ENCODE results near the gene YIPF5. TPM values are rescaled to one million over a fixed set of nuclear protein-coding genes. Genes with fewer than 3 reads are reported as not detected.

Gene YIPF5
- total RNA-seq, 1 donor, result 125 TPM

DNA sequence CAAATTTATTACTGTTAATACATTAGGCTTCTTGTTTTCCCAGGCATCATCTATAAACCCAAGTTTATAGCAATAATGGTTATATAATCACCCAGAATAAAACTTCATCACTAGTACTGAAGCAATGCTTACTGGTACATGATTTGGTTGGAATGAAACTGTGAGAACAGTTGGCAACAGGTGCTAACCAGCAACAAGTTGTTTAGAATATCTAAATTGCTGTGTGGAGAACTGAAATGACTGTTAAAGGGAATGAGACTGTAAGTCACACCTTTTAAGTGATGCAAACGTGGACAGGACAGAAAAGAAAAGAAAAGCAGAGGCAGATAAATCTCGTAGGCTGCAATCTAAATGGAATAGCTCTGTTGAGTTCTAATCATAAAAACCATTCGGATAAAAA, 2.5 kb downstream of the YIPF5 start:
- TF ChIP-seq, protein P1, sequence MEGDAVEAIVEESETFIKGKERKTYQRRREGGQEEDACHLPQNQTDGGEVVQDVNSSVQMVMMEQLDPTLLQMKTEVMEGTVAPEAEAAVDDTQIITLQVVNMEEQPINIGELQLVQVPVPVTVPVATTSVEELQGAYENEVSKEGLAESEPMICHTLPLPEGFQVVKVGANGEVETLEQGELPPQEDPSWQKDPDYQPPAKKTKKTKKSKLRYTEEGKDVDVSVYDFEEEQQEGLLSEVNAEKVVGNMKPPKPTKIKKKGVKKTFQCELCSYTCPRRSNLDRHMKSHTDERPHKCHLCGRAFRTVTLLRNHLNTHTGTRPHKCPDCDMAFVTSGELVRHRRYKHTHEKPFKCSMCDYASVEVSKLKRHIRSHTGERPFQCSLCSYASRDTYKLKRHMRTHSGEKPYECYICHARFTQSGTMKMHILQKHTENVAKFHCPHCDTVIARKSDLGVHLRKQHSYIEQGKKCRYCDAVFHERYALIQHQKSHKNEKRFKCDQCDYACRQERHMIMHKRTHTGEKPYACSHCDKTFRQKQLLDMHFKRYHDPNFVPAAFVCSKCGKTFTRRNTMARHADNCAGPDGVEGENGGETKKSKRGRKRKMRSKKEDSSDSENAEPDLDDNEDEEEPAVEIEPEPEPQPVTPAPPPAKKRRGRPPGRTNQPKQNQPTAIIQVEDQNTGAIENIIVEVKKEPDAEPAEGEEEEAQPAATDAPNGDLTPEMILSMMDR (IDR thresholded peaks at IDR 0.05; ENCODE audit: insufficient read depth, low read length), result no peak
- peak overlapping the region; percentile 3 for H3K4me3 ChIP-seq (ENCODE audit: low read depth, low read length)
- DNase-seq (ENCODE audit: low read depth), result no peak

GRCh38 chr5:144166696-144167095, 3.8 kb downstream of the YIPF5 start:
- H3K4me3 ChIP-seq (ENCODE audit: low read depth, low read length), result no peak overlapping the region
- TF ChIP-seq, protein P1 (IDR thresholded peaks at IDR 0.05; ENCODE audit: insufficient read depth, low read length), result no peak
- no peak for DNase-seq (ENCODE audit: low read depth)

DNA sequence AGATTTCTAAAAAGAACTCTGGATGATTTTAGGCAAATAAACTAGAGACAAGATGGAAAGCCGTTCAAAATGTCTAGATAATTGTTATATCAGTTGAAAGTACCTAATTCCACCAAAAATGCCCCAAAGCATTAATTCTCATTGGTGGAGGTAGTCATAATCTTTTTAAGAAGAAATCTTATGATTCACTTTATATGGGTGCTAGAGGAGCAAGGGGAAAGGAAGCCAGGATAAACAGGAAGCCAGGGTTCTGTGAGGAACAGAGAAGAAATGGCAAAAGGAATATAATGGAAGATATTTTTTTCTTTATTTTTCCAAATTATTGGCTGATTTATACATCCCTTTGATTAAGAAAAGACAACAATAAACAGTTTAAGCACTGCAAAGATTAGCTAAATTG, 7.8 kb downstream of the YIPF5 start:
- H3K4me3 ChIP-seq (ENCODE audit: low read depth, low read length), result no peak overlapping the region
- DNase-seq (ENCODE audit: low read depth), result peak; percentile 28
- TF ChIP-seq, protein P1 (IDR thresholded peaks at IDR 0.05; ENCODE audit: insufficient read depth, low read length), result no peak

DNA sequence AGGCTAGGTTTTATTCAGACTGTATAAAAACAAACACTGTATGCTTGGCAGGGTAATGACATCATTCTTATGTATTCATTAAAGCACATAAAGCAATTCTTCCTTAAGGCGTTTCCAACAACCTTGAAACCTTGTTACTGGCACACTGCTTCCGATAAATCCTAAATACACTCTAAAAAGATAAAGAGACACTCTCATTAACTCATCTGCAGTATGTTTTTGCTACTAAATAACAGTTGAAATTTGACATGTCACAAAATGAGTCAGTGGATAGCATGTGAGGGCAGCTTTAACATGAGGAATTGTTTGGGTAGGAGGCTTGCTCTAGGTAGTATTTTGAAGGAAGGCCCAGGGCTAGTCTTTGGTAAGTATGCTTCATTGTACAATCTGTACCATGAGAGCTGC, 13.7 kb downstream of the YIPF5 start:
- DNase-seq (ENCODE audit: low read depth), result no peak
- TF ChIP-seq, protein P1 (IDR thresholded peaks at IDR 0.05; ENCODE audit: insufficient read depth, low read length), result no peak

GRCh38 chr5:144151026-144151425, 19.4 kb downstream of the YIPF5 start:
- TF ChIP-seq, protein P1 (IDR thresholded peaks at IDR 0.05; ENCODE audit: insufficient read depth, low read length), result no peak
- H3K4me3 ChIP-seq (ENCODE audit: low read depth, low read length), result no peak overlapping the region
- DNase-seq (ENCODE audit: low read depth), result peak; percentile 21

More for the DNA sequence above, 13.7 kb downstream of the YIPF5 start:
- no peak overlapping the region for H3K4me3 ChIP-seq (ENCODE audit: low read depth, low read length)

- no peak for DNase-seq (ENCODE audit: low read depth)
- H3K4me3 ChIP-seq (ENCODE audit: low read depth, low read length), result no peak overlapping the region
- TF ChIP-seq, protein P1 (IDR thresholded peaks at IDR 0.05; ENCODE audit: insufficient read depth, low read length), result no peak
Measured at GRCh38 chr5:144144956-144145751, 25.3 kb downstream of the YIPF5 start.

Measured in fibroblast of the aortic adventitia (primary cell).